Osteoblast (primary cell): ENCODE measurements around the gene OPCML. TPM values are rescaled to one million over a fixed set of nuclear protein-coding genes. Genes with fewer than 3 reads are reported as not detected.

Source experiments
- DNase-seq: peaks from one replicate; pipeline ENCODE4 v3.0.0; 2011; ENCODE audit warnings: low spot score, mixed read lengths; ENCODE audit not compliant: insufficient read length; ENCODE audit errors: missing footprints
- H2AFZ ChIP-seq: 2 replicates; pipeline ENCODE4 v1.6.0; 2011; ENCODE audit warnings: mild to moderate bottlenecking, low read length
- H3K27ac ChIP-seq: 2 replicates; pipeline ENCODE4 v1.5.1; 2011; ENCODE audit warnings: mild to moderate bottlenecking, low read depth, low read length, moderate library complexity
- H3K27me3 ChIP-seq: 2 replicates; pipeline ENCODE4 v1.6.0; 2012; ENCODE audit warnings: mild to moderate bottlenecking, control low read depth, inconsistent platforms, low read length, moderate library complexity; ENCODE audit not compliant: insufficient read depth
- H3K36me3 ChIP-seq: 2 replicates; pipeline ENCODE4 v1.5.1; 2011; ENCODE audit warnings: mild to moderate bottlenecking, low read length, control low read depth, moderate library complexity; ENCODE audit not compliant: insufficient read depth
- H3K4me1 ChIP-seq: 2 replicates; pipeline ENCODE4 v1.5.1; 2011; ENCODE audit warnings: mild to moderate bottlenecking, low read length, control low read depth, moderate library complexity; ENCODE audit not compliant: insufficient read depth
- H3K4me2 ChIP-seq: 2 replicates; pipeline ENCODE4 v1.6.0; 2011; ENCODE audit warnings: mild to moderate bottlenecking, low read length; ENCODE audit not compliant: insufficient read depth
- H3K4me3 ChIP-seq: fragments of 200-600 bp; sonication (generic); 3 replicates; pipeline ENCODE4 v1.5.1; 2012; ENCODE audit warnings: mild to moderate bottlenecking, low read length, inconsistent platforms; ENCODE audit not compliant: insufficient read depth
- H3K79me2 ChIP-seq: 2 replicates; pipeline ENCODE4 v1.6.0; 2012; ENCODE audit warnings: mild to moderate bottlenecking, low read length, control low read depth, inconsistent platforms; ENCODE audit not compliant: insufficient read depth
- H3K9me3 ChIP-seq: 2 replicates; pipeline ENCODE4 v1.5.1; 2011; ENCODE audit warnings: low read depth, low read length, control low read depth
- H4K20me1 ChIP-seq: 2 replicates; pipeline ENCODE4 v1.6.0; 2012; ENCODE audit warnings: mild to moderate bottlenecking, low read length, control low read depth; ENCODE audit not compliant: insufficient read depth
- total RNA-seq: library from RNA; depleted of rRNA; stranded (reverse); fragments of >200 nt; gene quantifications from 2 replicates; pipeline ENCODE4 v1.2.3, GENCODE V29; 2012
- TF ChIP-seq, protein P1 (sequence below): IDR thresholded peaks from 2 replicates; pipeline ENCODE4 v1.5.1; 2011; ENCODE audit warnings: mild to moderate bottlenecking, low read depth, low read length, moderate library complexity; ENCODE audit errors: extremely low read depth

The OPCML gene
- total RNA-seq, 1 donor = 0.36 TPM

DNA sequence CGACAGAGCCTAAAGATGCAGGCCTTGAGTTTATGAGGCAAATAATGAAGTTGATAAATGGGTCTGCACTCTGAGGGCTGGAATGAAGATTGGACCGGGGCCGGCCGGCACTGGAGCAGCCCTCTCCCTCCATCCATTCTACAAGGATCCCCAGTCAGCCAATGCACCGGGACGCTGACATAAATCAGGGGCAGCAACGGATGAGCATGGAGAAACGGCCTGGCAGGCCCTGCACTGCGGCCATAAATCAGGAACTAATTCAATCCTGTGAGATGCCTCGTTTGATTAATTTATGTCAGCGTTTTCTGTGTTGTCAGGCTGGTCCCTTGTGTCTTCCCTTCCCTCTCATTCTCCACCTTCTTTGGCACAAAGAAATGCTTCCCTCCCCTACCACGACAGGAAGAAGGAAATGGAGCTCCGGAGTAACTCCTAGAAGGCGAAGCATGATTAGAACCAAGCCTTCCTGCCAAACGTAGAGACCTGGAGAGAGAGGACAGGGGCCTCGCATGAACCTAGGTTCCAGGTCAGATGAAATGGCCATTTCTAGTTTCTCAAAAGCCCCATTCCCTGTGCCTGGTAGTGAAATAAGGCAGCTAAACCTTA is 358.4 kb downstream of the OPCML start:
- TF ChIP-seq, protein P1, sequence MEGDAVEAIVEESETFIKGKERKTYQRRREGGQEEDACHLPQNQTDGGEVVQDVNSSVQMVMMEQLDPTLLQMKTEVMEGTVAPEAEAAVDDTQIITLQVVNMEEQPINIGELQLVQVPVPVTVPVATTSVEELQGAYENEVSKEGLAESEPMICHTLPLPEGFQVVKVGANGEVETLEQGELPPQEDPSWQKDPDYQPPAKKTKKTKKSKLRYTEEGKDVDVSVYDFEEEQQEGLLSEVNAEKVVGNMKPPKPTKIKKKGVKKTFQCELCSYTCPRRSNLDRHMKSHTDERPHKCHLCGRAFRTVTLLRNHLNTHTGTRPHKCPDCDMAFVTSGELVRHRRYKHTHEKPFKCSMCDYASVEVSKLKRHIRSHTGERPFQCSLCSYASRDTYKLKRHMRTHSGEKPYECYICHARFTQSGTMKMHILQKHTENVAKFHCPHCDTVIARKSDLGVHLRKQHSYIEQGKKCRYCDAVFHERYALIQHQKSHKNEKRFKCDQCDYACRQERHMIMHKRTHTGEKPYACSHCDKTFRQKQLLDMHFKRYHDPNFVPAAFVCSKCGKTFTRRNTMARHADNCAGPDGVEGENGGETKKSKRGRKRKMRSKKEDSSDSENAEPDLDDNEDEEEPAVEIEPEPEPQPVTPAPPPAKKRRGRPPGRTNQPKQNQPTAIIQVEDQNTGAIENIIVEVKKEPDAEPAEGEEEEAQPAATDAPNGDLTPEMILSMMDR = no peak
- no peak for DNase-seq
- Histone ChIP-seq H3K27ac (no peak overlapping the region), H4K20me1 (no peaks in the 10 kb centered on the region), H3K4me1 (no peaks in the 10 kb centered on the region), H3K4me3 (no peak overlapping the region), H2AFZ (no peak overlapping the region), H3K79me2 (no peaks in the 10 kb centered on the region), H3K9me3 (no peaks in the 10 kb centered on the region), H3K4me2 (no peak overlapping the region), H3K36me3 (no peaks in the 10 kb centered on the region), H3K27me3 (no peaks in the 10 kb centered on the region)

DNA sequence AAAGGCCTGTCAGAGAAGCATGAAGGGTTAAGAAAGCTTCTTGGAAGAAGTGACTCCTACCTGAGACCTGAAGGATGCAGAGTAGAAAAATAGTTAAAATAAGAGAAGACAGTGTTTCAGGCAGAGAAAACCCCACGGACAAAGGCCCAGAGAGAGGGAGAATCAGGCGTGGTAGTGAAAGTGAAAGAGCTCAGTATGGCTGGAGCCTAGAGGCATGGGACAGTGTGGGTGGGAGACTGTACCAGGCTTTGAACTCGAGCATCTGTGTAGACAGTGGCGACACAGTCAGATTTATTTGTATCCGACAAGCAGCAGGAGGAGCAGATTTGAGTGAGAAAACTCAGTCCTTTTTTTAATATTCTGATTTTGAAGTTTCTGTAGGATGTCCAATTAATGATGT is 360.0 kb downstream of the OPCML start:
- TF ChIP-seq, protein P1 = no peak
- no peak overlapping the region for H3K4me2 ChIP-seq

DNA sequence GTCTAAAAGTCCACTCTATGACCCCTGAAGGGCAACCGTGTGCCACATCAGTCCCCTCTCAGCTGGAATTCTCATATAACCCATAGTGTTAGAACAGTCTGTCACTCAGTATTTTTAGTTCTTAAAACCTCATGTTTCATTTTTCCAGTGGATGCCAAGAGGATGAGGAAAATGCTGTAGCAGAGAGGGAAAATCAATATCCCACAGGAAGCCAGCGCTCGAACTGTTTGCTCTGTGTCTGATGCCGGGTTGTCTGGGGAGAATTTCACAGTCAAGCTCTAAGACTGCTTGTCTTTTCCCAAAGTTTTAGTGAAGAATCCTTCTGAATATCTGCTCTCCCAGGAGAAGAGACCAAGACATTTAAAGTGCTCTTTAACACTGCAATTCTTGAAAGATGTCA is 360.9 kb downstream of the OPCML start:
- Histone ChIP-seq H3K27ac (no peak overlapping the region), H3K4me2 (no peak overlapping the region), H3K79me2 (no peaks in the 10 kb centered on the region), H3K4me1 (no peaks in the 10 kb centered on the region), H4K20me1 (no peaks in the 10 kb centered on the region), H3K27me3 (no peaks in the 10 kb centered on the region), H2AFZ (no peak overlapping the region), H3K9me3 (peaks cover 2% of the 10 kb centered on the region), H3K4me3 (no peak overlapping the region), H3K36me3 (no peaks in the 10 kb centered on the region)
- no peak for DNase-seq
- TF ChIP-seq, protein P1 = no peak

More for the DNA sequence above, 360.0 kb downstream of the OPCML start:
- Histone ChIP-seq H3K4me3 (no peak overlapping the region), H3K27me3 (no peaks in the 10 kb centered on the region), H3K9me3 (peaks cover 2% of the 10 kb centered on the region), H3K4me1 (no peaks in the 10 kb centered on the region), H3K36me3 (no peaks in the 10 kb centered on the region), H3K79me2 (no peaks in the 10 kb centered on the region), H2AFZ (no peak overlapping the region), H4K20me1 (no peaks in the 10 kb centered on the region), H3K27ac (no peak overlapping the region)
- no peak for DNase-seq

DNA sequence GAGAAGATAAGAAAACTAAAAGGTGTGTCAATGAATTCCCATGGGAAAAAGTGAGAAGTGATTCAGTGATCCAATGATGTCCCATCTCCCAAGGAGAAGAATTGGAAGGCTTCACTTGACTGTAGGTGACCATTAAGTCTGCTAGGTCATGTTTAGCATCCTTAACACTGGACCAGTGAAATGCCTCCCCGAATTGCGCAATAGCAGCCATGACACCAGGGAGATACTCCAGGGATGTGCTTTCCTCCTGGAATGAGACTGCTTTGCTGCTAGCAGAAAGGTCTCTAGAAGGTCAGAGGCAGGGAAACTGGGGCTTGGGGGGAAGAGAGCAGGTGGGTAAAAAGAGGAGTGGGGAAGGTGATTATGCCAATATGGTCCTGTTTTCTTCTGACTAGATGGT is 364.3 kb downstream of the OPCML start:
- no peak for DNase-seq
- Histone ChIP-seq H3K4me2 (no peak overlapping the region), H3K79me2 (no peaks in the 10 kb centered on the region), H3K27ac (no peak overlapping the region), H3K36me3 (no peaks in the 10 kb centered on the region), H4K20me1 (no peaks in the 10 kb centered on the region), H3K4me1 (no peaks in the 10 kb centered on the region), H3K4me3 (no peak overlapping the region), H3K27me3 (no peaks in the 10 kb centered on the region), H3K9me3 (peaks cover 2% of the 10 kb centered on the region), H2AFZ (no peak overlapping the region)
- TF ChIP-seq, protein P1 = no peak
